SK-N-SH (cell line): Measurements from ENCODE around the gene CASK. TPM values are rescaled to one million over a fixed set of nuclear protein-coding genes. Genes with fewer than 3 reads are reported as not detected.

Experiments used
- CTCF ChIA-PET: fragments of 300-600, 350-600 bp; formaldehyde crosslinking; extraction: SDS; loops from one replicate; lab custom pipeline; 2021; lab: Yijun Ruan, JAX
- POLR2A ChIA-PET: fragments of 350-600 bp; sonication (Branson Sonifier 250); formaldehyde crosslinking; extraction: SDS; loops from one replicate; lab custom pipeline; 2020; ENCODE audit warnings: antibody characterized with exemption, inconsistent platforms; lab: Yijun Ruan, JAX
- DNase-seq: peaks from one replicate; pipeline ENCODE4 v3.0.0; 2012
- H2AFZ ChIP-seq: fragments of 200-600 bp; sonication (generic); 2 replicates; pipeline ENCODE4 v1.8.1; 2016; ENCODE audit warnings: antibody characterized with exemption, mild to moderate bottlenecking, low read depth
- H3F3A ChIP-seq: fragments of 200-600 bp; sonication (generic); replicated peaks from 2 replicates; pipeline ENCODE3; 2016; ENCODE audit warnings: antibody characterized with exemption, mild to moderate bottlenecking; ENCODE audit not compliant: insufficient read depth
- H3K27ac ChIP-seq, 2 experiments: fragments of 200-500 bp in 1 of 2; fragments of 200-600 bp in 1 of 2; sonication (Bioruptor generic) in 1 of 2; sonication (generic), shearing (Covaris generic) in 1 of 2; 2 replicates each; pipeline versions ENCODE4 v1.5.1 to v1.6.1; 2014 to 2016; ENCODE audit warnings: low read depth in 2 of 2, inconsistent platforms in 1 of 2, low read length in 1 of 2, mild to moderate bottlenecking in 1 of 2, mixed read lengths in 1 of 2
- H3K27me3 ChIP-seq: fragments of 200-600 bp; sonication (generic), shearing (Covaris generic); 2 replicates; pipeline ENCODE4 v1.6.1; 2016; ENCODE audit warnings: mixed run types; ENCODE audit not compliant: insufficient read depth
- H3K36me3 ChIP-seq, 2 experiments: fragments of 200-500 bp in 1 of 2; fragments of 200-600 bp in 1 of 2; sonication (Bioruptor generic) in 1 of 2; sonication (generic) in 1 of 2; replicated peaks in 1 of 2; 2 replicates each; pipeline versions ENCODE3 to v1.5.1; 2014 to 2016; ENCODE audit warnings: low read length in 1 of 2, mild to moderate bottlenecking in 1 of 2; ENCODE audit not compliant: insufficient read depth in 2 of 2, control insufficient read depth in 1 of 2
- H3K4me1 ChIP-seq, 2 experiments: fragments of 200-500 bp in 1 of 2; fragments of 200-600 bp in 1 of 2; sonication (Bioruptor generic) in 1 of 2; sonication (generic), shearing (Covaris generic) in 1 of 2; 2 replicates each; pipeline versions ENCODE4 v1.5.1 to v1.6.1; 2014 to 2016; ENCODE audit warnings: low read depth in 1 of 2, low read length in 1 of 2, mixed run types in 1 of 2; ENCODE audit not compliant: insufficient read depth in 2 of 2, control insufficient read depth in 1 of 2
- H3K4me2 ChIP-seq: fragments of 200-600 bp; sonication (generic), shearing (Covaris generic); 2 replicates; pipeline ENCODE4 v1.6.1; 2017; ENCODE audit warnings: mixed run types
- H3K4me3 ChIP-seq, 2 experiments: fragments of 200-500 bp in 1 of 2; fragments of 200-600 bp in 1 of 2; sonication (Bioruptor generic) in 1 of 2; sonication (generic), shearing (Covaris generic) in 1 of 2; 2 replicates each; pipeline versions ENCODE4 v1.5.1 to v1.8.1; 2014 to 2016; ENCODE audit warnings: low read depth in 2 of 2, inconsistent platforms in 1 of 2, low read length in 1 of 2, mild to moderate bottlenecking in 1 of 2, mixed read lengths in 1 of 2, moderate library complexity in 1 of 2
- H3K79me2 ChIP-seq: fragments of 200-600 bp; sonication (generic); 2 replicates; pipeline ENCODE4 v1.8.1; 2017; ENCODE audit warnings: mild to moderate bottlenecking; ENCODE audit not compliant: insufficient read depth
- H3K9ac ChIP-seq: fragments of 200-600 bp; sonication (generic); 2 replicates; pipeline ENCODE4 v1.6.1; 2017; ENCODE audit warnings: mixed run types
- H3K9me2 ChIP-seq: fragments of 200-600 bp; sonication (generic); 2 replicates; pipeline ENCODE4 v1.6.1; 2017; ENCODE audit warnings: mixed run types
- H3K9me3 ChIP-seq: fragments of 200-600 bp; sonication (generic); 2 replicates; pipeline ENCODE4 v1.6.1; 2017; ENCODE audit warnings: mixed run types, mild to moderate bottlenecking, moderate library complexity
- H4K20me1 ChIP-seq: fragments of 200-600 bp; sonication (generic); 2 replicates; pipeline ENCODE4 v1.6.1; 2017; ENCODE audit warnings: mild to moderate bottlenecking, mixed run types; ENCODE audit not compliant: insufficient read depth
- CHD2 ChIP-seq: fragments of 150-350 bp; IDR thresholded peaks from 2 replicates; pipeline ENCODE4 v1.6.1; 2018; ENCODE audit warnings: low read length; ENCODE audit not compliant: partially characterized antibody
- FOSL2 ChIP-seq: IDR thresholded peaks from 2 replicates; pipeline ENCODE4 v1.4.0; 2012; ENCODE audit warnings: low read depth, mild to moderate bottlenecking, moderate library complexity, borderline replicate concordance
- GABPA ChIP-seq: IDR thresholded peaks from 2 replicates; pipeline ENCODE4 v1.4.0; 2012; ENCODE audit warnings: low read depth, mild to moderate bottlenecking
- MEF2A ChIP-seq: IDR thresholded peaks from 2 replicates; pipeline ENCODE4 v1.4.0; 2012; ENCODE audit warnings: low read depth, borderline replicate concordance
- POLR2AphosphoS5 ChIP-seq: IDR thresholded peaks from 2 replicates; pipeline ENCODE4 v1.6.1; 2012; ENCODE audit warnings: low read depth, low read length
- TAF1 ChIP-seq: IDR thresholded peaks from 2 replicates; pipeline ENCODE4 v1.6.1; 2012; ENCODE audit warnings: low read depth, mild to moderate bottlenecking, low read length, moderate library complexity, borderline replicate concordance
- TEAD4 ChIP-seq: IDR thresholded peaks from 2 replicates; pipeline ENCODE4 v1.4.0; 2012; ENCODE audit warnings: mild to moderate bottlenecking, borderline replicate concordance; ENCODE audit not compliant: insufficient read depth
- WGBS: methylation state at CpG from one replicate; pipeline ENCODE4 v1.1.6; 2017; ENCODE audit warnings: low lambda C conversion rate; 5-methylcytosine and 5-hydroxymethylcytosine counted together
- polyA plus RNA-seq, 3 experiments: library from polyadenylated mRNA; depleted of rRNA; stranded (reverse); fragments of >200 nt; gene quantifications; 2 replicates each; pipeline ENCODE4 v1.2.3, GENCODE V29; 2012
- TF ChIP-seq, protein P1 (sequence below): fragments of 200-600 bp; sonication (generic); IDR thresholded peaks from 2 replicates; pipeline ENCODE4 v1.6.1; 2017; ENCODE audit warnings: antibody characterized with exemption, mild to moderate bottlenecking, moderate library complexity
- TF ChIP-seq, protein P2 (sequence below): fragments of 150-350 bp; IDR thresholded peaks from 2 replicates; pipeline ENCODE4 v1.6.1; 2016; ENCODE audit warnings: mild to moderate bottlenecking, low read depth, low read length
- TF ChIP-seq, protein P3 (sequence below): IDR thresholded peaks from 2 replicates; pipeline ENCODE4 v1.4.0; 2012; ENCODE audit warnings: low read depth
- TF ChIP-seq, protein P4 (sequence below): IDR thresholded peaks from 2 replicates; pipeline ENCODE4 v1.4.0; 2012; ENCODE audit warnings: low read depth, borderline replicate concordance

The CASK gene
- polyA plus RNA-seq, 1 of the 3 experiments (the other 2 are of a cell fraction), result 7.0 TPM

DNA sequence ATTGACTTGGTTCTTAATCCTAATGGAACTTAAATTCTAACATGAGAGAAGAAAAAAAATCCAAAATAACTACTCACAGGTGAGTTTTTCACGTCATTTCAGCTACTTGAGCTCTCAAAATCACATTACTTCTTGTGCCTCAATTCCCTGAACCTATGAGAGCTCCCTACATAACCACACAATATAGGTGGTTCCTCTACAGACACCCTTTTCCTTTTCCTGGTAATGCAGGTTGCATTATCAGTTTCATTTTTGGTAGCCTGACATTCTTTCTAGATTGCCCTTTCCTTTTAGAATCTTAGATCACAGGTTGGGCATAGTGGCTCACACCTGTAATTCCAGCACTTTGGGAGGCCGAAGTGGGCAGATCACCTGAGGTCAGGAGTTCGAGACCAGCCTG, 230.3 kb downstream of the CASK start (continued):
- TF ChIP-seq, protein P1, sequence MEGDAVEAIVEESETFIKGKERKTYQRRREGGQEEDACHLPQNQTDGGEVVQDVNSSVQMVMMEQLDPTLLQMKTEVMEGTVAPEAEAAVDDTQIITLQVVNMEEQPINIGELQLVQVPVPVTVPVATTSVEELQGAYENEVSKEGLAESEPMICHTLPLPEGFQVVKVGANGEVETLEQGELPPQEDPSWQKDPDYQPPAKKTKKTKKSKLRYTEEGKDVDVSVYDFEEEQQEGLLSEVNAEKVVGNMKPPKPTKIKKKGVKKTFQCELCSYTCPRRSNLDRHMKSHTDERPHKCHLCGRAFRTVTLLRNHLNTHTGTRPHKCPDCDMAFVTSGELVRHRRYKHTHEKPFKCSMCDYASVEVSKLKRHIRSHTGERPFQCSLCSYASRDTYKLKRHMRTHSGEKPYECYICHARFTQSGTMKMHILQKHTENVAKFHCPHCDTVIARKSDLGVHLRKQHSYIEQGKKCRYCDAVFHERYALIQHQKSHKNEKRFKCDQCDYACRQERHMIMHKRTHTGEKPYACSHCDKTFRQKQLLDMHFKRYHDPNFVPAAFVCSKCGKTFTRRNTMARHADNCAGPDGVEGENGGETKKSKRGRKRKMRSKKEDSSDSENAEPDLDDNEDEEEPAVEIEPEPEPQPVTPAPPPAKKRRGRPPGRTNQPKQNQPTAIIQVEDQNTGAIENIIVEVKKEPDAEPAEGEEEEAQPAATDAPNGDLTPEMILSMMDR, result no peak
- TF ChIP-seq, protein P2, sequence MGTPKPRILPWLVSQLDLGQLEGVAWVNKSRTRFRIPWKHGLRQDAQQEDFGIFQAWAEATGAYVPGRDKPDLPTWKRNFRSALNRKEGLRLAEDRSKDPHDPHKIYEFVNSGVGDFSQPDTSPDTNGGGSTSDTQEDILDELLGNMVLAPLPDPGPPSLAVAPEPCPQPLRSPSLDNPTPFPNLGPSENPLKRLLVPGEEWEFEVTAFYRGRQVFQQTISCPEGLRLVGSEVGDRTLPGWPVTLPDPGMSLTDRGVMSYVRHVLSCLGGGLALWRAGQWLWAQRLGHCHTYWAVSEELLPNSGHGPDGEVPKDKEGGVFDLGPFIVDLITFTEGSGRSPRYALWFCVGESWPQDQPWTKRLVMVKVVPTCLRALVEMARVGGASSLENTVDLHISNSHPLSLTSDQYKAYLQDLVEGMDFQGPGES, result no peak

DNA sequence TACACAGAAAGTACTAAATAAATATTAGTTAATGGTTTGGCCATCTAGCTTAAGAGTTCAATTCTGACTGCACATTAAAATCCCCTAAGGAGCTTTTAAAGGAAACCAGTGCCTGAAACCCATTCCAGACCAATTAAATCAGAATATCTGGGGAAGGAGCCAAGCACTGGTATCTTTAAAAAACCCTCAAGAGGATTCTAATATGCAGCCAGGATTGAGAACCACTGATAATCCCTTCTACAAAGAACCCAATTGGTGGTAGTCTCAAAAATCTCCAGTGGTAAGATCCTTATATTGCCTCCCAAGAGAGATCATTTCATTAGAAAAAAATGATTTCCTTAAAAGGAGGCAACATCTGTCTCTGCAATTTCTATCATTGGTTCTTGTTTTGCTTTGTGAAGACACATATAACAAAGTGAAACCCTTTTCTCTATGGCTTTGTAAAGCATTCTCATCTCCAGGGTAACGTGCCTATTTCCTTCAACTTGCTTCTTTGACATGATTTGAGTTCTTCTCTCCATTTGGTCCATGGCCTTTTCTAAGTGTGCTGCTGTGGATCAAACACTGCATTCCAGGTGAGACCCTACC, 231.1 kb downstream of the CASK start:
- no peaks in the 10 kb centered on the region for H3F3A ChIP-seq
- TF ChIP-seq TAF1 (no peak), MEF2A (no peak), GABPA (no peak)
- TF ChIP-seq, protein P3, sequence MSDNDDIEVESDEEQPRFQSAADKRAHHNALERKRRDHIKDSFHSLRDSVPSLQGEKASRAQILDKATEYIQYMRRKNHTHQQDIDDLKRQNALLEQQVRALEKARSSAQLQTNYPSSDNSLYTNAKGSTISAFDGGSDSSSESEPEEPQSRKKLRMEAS, result no peak
- TF ChIP-seq, protein P4, sequence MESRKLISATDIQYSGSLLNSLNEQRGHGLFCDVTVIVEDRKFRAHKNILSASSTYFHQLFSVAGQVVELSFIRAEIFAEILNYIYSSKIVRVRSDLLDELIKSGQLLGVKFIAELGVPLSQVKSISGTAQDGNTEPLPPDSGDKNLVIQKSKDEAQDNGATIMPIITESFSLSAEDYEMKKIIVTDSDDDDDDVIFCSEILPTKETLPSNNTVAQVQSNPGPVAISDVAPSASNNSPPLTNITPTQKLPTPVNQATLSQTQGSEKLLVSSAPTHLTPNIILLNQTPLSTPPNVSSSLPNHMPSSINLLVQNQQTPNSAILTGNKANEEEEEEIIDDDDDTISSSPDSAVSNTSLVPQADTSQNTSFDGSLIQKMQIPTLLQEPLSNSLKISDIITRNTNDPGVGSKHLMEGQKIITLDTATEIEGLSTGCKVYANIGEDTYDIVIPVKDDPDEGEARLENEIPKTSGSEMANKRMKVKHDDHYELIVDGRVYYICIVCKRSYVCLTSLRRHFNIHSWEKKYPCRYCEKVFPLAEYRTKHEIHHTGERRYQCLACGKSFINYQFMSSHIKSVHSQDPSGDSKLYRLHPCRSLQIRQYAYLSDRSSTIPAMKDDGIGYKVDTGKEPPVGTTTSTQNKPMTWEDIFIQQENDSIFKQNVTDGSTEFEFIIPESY, result no peak
- TF ChIP-seq, all 33 proteins: peak for 0
- H3K4me2 ChIP-seq, result no peak overlapping the region
- CTCF ChIA-PET, result no interaction called here
- no peaks in the 10 kb centered on the region for H3K27me3 ChIP-seq
- no peak overlapping the region for H3K27ac ChIP-seq
- no peak overlapping the region for H2AFZ ChIP-seq
- H4K20me1 ChIP-seq, result no peaks in the 10 kb centered on the region
- WGBS, result 43% methylated on average over 1 of the region's 1 CpG
- no peak overlapping the region for H3K4me3 ChIP-seq
- no peaks in the 10 kb centered on the region for H3K4me1 ChIP-seq
- no peaks in the 10 kb centered on the region for H3K9me2 ChIP-seq
- no peak for DNase-seq
- no peaks in the 10 kb centered on the region for H3K79me2 ChIP-seq
- POLR2A ChIA-PET, result no interaction called here
- no peaks in the 10 kb centered on the region for H3K36me3 ChIP-seq
- no peaks in the 10 kb centered on the region for H3K9me3 ChIP-seq
- H3K9ac ChIP-seq, result no peak overlapping the region

DNA sequence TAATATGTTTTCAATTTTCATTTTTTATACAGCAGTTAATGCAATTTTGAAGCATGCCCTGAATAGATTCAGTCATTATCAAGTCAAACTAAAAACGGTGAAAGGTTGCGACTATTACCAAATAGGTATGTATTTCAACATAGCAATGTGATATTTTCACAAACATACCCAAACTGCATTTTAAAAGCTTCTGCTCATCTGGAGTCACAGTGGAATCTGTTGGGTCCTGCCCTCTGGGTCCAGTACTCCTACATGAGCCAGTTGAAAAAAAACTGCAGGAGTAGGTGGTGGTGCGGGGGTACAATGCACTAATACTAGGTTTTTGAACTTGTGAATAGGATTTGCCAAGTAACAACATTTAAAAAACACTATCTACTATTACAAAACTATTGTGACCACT, 233.6 kb downstream of the CASK start:
- CTCF ChIA-PET, result no interaction called here

More for the DNA sequence above, 233.6 kb downstream of the CASK start:
- POLR2A ChIA-PET, result no interaction called here
- Histone ChIP-seq H3K4me1 (no peaks in the 10 kb centered on the region), H3K4me2 (no peak overlapping the region), H3K9ac (no peak overlapping the region), H2AFZ (no peak overlapping the region), H4K20me1 (no peaks in the 10 kb centered on the region), H3K27ac (no peak overlapping the region), H3K4me3 (no peak overlapping the region), H3F3A (no peaks in the 10 kb centered on the region), H3K9me2 (no peaks in the 10 kb centered on the region), H3K9me3 (no peaks in the 10 kb centered on the region), H3K36me3 (no peaks in the 10 kb centered on the region), H3K79me2 (no peaks in the 10 kb centered on the region), H3K27me3 (no peaks in the 10 kb centered on the region; the same call in 1 of the 2 replicates)
- no peak for TF ChIP-seq TAF1
- TF ChIP-seq POLR2AphosphoS5, result no peak
- no peak for TF ChIP-seq CHD2
- TF ChIP-seq FOSL2, result no peak
- no peak for TF ChIP-seq TEAD4
- WGBS, result 45% methylated on average over 3 of the region's 3 CpGs
- DNase-seq, result no peak
